Pons (tissue), 1 donor: ENCODE measurements around the gene SLC24A5.

Experiments used
- DNase-seq: peaks from one replicate; pipeline ENCODE4 v3.0.0-alpha.2; 2016; ENCODE audit warnings: low spot score

Gene SLC24A5

DNA sequence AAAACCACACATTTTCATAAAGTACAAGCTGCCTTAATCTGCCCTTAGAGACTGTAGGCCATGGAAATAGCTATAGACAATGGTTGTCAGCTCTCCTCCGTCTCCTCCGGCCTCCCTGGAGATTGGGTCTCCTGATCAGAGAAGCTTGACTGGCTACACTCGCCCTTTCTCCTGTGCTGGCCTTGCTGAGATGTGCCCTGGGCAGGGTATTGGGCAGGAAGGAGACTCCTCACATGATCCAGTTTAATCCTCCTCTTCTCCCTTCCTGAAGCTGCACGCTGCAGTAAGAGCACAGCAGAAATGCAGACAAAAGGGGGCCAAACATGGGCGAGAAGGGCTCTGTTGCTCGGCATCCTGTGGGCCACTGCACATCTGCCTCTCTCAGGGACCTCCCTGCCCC, at the start of gene SLC24A5:
TSS of gene SLC24A5 (plus strand) at position 246 of the 400 bp plus-strand sequence. CDS start at position 301, 55 bp downstream.
- DNase-seq: no peak

DNA sequence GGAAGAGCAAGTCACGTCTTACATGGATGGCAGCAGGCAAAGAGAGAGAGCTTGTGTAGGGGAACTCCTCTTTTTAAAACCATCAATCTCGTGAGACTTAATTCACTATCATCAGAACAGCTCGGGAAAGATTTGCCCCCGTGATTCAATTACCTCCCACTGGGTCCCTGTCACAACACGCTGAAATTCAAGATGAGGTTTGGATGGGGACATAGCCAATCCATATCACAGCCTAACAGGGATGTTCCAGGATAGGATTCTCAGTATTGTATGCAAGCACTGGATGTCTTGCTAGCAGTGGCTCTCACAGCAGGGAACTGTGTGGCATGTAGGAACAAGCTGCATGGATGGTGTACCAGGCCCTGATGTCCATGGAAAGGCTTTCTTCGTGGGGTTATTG, 47.8 kb upstream of the SLC24A5 start:
- DNase-seq: no peak

DNA sequence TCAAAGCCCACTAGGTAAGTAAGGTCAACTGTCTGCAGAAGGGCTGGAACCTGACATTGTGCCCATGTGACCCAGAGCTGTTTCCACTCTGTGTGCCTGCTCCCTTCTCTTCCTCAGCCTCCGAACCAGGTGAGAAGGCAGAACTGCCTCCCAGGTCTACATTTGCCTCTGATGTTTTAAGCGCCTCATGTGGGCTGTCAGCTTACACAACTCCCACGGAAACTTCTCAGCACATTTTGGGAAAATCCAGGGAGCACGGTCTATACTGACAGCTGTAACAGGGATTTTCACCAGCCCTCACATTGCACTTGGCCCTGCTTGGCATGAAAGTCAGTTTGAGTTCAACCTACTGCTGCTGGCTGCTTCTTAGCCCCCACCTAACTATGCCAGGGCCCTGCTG, 46.9 kb upstream of the SLC24A5 start:
- no peak for DNase-seq

DNA sequence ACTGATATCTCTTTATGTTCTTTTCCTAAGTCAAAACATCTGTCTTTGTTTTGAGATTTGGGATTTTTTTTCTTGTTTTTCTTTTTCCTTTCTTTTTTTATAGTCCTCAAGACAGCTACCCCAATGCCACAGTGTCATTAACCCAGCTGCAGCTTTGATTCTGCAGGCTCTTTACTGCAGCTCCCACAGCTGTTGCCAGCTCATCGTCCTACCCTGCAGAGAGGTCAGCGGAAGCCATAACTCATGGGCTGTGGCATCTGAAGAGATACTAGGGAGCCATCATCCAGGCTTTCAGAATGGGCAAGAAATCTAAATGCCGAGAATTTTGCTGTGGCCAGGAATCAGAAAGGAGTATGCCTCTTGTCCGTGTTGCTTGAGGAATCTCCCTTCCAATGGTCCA, 44.3 kb upstream of the SLC24A5 start:
- DNase-seq: no peak

DNA sequence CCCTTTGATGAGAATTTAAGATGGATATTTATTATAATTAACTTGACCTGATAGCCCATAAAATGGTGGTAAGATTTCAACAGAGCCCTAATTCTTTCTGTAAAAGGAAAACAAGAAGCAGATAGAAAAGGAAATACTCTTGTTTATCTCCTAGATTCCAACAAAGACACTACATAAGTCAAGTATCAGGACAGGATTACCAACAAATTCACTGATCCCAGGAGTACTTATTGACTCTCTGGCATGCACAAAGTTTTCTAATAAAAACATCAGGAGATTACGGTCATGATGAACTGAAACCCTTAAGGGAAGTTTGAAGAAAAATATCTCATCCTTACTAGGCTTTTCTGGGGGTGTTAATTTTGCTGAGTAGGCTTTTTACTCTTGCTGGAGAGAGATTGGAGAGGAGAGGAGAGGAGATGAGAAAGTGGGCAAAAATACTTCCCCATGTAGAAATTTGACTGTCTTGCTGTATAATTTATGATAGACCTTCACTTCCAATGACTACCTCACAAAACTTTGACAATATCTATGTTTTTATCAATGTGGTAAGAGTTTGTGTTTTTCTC, 43.1 kb upstream of the SLC24A5 start:
- DNase-seq: no peak

DNA sequence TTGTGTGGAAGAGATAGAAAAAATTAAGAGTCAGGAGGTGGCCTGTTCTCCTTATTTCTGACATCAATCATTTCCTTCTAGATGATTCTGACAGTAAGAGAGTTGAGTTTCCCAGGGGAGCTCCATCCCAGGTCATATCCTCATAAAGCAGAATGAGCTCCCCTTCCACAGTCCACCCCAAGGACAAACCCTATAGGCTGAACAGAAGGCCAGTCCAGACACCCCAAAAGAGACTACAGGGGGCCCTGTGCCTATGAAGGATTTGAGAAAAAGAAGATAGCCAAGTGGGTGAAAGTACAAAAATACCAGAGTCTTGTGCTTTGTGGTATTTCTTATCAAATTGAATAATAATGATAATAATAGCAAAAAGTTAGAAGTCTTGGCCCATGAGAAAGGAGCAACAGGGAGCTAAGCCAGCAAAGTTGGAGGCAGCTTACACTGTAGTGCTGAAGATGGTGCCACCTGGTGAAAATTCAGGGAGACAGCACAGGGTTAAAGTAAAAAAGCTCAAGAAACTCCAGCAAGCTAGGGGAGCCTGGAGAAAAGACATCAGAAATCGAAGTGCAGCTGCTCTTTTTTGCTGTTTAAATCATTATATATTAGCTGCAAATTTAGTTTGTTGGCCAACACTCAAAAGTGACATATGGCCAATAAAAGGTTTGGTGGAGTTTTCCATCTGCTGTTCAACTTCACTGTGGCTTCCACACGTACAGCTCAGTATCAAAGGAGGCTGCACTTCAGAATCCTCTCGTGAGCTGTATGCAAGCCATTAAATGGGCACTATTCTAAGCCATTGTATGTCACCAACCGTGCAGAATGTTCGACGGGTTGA, 35.8 kb upstream of the SLC24A5 start:
- no peak for DNase-seq

DNA sequence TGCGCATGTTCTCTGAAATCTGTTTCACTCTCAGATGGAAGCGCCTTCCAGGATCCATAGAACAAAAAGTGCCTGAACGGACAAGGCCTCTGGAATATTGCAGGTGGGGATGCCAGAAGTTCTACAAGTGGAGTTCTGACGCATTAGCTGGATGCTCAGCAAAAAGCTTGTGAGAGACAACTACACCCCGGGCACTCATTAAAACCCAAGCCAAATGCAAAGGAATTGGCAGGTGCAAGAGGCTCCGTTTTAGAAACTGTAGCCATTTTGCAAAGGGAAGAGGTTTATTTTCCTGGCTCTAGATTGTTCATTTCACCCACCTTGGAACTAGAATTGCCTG, 35.2 kb upstream of the SLC24A5 start:
- DNase-seq: no peak

DNA sequence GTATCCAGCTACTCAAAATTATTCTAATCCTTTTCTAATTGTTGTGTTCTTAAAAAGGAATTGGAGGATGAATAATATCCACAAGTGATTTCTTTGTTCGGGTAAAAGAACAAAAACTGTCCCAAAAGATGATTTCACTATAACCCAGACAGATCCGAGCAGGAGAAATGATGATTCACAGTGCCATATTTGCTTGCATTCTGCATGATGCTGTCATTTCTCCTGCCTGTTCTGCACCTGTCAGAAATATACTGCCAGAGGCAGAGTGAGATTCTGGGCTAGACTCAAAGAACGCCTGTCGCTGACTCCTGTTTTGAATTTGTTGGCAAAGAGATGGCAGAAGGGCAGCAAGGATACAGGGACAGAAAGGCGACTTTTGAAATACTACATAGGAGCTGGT, 34.7 kb upstream of the SLC24A5 start:
- DNase-seq: no peak

DNA sequence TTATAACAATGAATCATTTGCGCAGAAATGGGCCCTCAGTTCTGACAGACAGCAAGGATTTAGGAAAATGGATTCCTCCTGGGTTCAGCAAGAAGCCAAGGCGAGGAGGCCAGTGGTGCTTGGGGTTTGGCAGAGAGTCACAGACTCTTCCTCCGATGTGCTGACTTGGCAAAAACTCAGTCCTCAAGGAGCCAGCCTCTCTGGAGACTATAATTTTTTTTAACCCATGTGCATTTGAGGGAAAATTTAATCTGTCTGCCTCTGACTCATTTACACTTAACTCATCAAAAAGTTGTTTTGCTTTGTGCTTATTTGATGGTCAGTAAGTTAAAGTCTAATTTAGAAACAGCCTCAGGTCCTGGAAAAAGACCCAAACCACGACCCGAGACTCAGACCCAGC, 34.2 kb upstream of the SLC24A5 start:
- no peak for DNase-seq

DNA sequence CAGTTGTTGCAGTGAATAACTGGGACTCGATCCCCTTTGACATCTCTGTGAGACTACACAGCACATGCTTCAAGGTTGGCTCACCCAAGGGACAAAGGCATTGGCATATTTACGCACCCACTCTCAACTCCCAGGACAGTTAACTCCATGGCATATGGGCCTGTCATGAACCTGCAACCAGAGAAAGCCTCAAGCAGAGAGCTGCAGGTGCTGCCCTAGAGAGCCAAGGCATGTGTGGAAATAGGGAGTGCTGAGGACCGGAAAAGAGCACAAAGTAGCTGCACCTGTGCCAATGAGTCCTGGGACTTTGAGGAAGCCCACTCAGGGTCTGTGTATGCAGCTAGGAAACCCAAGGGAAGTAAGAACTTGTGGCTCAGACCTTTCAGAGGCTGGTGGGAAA, 32.9 kb upstream of the SLC24A5 start:
- DNase-seq: no peak

DNA sequence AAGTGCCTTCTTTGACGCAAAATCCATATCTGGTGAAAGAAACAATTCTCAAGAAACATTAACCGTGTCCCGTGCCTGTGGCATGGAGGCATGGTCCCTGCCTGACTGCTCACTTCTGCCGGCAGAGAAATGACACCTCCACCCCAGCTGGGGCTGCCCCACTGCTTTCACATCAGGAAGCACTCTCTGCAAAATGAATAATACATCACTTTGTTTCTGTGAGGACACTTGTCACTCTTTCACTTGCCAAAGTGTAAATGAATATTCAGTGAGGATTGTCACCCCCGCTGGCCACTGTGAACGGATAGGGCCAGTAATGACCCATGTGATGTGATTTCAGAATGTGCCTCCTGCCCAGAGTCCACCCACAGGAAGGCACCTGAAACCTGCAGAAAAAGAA, 31.1 kb upstream of the SLC24A5 start:
- DNase-seq: no peak

DNA sequence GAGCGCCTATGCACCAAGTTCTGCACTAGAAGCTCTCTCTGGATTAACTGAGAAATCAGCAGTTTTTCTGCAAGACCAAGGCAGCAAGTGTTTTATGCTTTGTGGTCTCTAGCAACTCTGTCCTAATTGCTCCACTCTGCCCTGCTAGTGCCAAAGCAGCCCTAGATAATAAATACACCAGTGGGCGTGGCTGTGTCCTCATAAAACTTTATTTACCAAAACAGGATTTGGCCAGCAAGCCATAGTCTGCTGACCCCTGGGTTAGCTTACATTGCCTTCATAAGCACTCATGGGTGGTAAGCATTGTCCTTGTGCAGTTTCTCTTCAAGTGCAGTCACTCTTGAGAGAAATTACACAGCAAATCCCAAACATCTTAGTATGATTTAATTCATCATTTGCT, 30.7 kb upstream of the SLC24A5 start:
- DNase-seq: no peak

DNA sequence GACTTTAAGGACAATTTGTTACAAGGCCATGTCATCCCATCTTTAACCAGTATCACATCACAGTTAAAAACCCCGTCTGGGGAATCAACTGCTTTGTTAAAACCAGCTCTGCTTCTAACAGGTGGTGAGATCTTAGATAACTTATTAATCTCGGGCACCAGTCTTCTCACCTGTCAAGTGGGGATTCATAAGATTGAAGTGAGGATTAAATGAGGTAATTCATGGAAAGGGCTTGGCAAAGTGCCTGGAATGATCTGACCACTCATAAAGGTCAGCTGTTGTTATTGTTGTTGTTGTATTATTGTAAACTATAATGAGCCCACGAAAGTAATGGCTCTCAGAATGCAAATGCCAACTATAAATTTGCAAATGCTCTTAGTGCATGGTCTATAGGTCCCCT, 30.1 kb upstream of the SLC24A5 start:
- no peak for DNase-seq

DNA sequence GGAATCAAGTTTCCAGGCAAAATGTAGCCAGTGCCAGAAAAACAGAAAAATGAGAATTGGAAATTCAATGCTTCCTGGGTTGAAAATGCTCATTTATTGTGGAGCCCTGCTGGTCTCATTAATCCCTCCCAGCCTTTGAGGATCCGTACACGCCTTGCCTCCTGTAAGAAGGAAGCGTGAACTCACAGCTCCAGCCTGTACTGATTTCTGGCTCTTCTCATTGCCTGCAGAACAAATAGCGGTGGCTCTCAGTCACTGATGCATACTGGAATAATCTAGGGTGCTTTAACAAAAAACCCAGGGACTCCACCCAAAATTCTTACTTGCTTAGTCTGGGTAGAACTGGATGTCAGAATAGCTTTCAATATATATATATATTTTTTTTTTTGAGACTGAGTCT, 29.3 kb upstream of the SLC24A5 start:
- DNase-seq: no peak

DNA sequence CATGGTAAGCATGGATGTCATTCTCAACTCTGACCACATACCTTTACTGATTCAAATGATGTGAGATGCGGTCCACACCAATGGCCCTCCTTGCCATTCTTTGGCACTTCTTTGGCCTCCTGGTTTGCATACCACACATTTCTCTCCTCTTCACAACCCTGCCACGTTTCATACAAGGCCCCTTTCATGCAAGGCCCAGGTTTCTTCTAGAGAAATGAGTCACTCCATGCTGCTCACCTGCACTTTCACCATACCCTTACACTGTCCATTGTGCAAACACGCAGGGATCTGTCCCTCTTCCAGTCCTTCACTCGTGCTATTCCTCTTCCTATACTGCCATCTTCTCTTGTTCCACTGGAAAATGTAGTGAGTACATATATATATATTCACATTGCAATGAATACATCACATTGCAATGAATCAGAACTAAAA, 24.4 kb upstream of the SLC24A5 start:
- no peak for DNase-seq

DNA sequence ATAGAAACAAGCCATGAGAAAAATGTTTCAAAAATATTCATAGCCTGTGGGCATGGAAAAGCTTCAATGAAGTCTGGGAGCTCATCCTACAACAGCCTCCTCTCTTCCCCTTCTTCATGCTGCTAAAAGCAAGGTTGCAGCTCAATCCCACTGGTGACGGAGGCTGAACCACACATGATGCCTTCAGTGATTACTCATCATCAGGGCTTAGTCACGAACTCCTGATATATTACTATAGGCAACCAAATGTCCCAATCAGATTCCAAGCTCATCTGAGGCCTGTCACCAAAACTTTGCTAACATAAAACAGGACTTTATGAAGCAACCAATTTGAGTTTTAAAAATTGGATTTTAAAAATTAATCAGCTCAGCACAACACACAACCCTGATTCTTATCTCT, 24.0 kb upstream of the SLC24A5 start:
- DNase-seq: no peak

DNA sequence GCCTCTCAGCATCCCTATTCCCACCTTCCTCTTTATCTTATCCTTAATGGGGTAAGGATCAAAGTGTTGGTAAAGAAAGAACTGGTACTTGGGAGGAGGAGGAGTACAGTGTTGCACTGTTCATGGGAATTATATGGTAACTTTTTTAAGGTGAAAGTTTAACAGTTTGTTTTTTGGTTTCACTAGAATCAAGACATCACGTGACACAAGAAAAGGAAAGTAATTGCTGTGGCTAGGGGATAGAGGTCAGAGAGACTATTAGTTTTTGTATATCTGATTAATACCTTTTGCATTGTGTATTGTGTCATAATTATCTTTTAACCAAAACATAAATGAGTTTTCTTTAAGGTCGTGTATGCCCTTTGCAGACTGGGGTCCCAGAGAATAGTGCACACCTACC, 23.5 kb upstream of the SLC24A5 start:
- no peak for DNase-seq

DNA sequence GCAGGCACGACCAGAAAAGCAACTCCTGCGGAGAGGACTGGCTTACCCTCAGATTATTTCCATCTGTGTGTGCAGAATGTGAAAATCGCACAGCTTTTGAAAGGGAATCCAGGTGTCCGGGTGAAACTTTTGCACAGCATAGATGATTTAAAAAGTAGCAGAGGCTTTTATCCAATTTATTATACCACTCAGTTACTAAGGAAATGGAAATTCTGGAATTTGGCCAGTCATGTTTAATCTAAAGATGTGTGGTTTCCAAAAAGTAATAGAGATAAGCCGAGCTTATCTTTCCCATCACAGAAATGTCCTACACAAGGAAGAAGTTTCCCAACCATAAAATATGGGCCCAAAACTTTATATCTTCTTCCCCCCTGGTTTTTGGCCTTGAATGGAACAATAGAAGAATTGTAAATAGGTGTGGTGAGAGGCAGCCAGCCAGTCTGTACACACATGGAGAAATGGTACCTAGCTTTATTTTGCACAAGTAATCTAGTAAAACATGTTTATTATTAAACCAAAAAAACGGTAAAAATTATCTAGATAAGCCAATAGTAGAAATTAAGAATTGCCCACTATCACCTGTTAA, 19.3 kb upstream of the SLC24A5 start:
- no peak for DNase-seq

DNA sequence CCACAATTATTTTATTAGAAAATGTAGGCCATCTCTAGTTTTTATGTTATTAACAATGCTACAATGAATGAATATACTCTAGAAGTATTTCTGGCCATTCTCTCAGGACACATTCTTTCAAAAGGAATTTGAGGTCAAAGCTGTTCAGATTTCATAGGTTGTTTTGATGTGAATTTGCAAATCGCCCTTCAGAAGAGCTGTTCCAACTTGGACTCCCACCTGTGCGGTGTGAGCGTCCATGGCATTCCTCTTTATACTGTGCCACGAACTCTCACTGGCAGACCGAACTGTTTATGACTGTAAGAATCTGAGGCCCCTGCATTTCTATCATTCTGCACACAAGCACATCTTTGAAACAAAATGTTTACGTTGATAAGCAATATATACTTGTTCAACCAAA, 18.6 kb upstream of the SLC24A5 start:
- DNase-seq: no peak

DNA sequence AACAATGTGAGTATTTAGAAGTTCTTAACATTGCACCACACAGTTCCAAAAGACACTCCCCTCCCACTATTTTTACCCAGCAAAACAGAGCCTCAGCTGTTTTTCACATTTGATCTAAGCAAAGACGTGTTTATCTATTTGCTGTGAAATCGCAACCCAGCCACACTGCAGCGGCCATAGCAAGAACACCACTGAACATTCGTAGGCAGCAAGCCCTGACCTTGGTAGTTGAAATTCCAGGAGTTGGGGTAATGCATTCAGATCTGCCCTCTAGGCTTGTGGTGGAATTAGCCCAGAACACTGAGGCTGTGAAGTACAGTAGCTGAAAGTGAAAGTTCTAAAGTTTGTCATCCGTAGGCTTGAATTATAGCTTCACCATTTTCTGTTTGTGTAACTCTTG, 17.1 kb upstream of the SLC24A5 start:
- DNase-seq: no peak

DNA sequence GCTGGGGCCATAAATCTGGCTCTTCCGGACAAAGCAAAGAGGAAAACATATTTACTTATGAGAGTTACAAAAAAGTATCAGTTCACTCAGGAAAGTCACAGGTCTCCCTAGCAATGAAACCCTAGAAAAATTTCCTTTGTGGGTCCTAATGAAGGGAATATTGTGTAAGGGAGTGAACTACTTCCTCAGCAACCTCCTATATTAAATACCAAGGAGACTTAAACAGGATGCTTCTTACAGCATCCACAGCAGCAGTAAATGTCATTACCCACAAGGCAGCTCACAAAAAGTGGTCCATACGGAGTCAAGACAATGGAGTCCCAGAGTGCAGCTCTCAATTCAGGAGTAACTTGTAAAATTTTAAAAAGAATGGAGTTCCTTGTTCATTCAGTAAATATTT, 14.9 kb upstream of the SLC24A5 start:
- no peak for DNase-seq

DNA sequence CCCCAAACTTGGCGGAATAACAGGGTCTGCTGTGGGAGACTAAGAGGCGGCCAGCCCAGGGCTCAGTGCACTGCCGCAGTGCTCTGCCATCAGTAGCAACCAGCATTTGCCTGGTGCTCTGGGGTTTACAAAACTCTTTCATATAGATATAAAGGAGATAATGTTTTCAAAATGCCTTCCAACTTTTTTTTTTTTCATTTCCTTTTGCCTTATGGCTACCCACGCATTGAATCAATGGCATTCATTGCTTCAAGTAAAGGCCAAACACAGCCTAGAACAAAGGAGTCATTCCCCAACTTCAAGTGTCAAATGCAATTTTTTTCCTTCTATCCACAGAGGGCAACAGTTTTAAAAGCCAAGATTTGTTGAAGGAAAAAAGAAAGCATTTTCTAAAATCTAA, 11.6 kb upstream of the SLC24A5 start:
- no peak for DNase-seq

DNA sequence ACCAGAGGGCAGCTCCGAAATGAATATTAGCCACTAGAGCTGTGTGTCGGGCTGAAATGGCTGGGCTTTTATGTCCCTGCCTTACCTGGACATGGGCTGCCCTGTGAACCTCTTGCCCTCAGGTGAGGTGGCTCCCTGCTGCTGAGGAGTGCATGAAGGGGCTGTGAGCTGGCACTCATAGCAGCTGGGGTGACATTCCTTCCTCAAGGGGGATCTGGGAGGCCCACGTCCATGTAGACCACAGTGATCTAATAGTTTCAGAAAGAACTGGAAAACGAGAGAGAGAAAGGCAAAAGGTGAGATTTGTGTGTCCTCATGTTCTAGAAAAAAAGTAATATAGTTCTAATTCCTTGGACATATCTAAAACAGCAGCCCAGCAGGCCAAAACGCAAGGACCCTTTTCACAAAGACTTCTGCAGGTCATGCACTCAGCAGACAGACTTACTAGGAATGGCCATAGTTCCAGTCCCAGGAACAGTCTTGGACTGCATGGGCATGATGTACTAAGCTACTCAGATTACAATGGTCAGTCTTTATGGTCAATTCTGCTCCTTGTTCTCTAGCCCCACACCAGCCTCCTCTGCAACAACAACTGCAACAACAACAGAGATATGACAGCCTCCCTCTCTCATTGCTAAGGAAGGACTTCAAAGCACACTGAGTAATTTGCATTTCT, 10.8 kb upstream of the SLC24A5 start:
- DNase-seq: peak; percentile 19
